NT2/D1 (cell line): ENCODE measurements around the gene FRY.

Experiments
- SUZ12 ChIP-seq: IDR thresholded peaks from 2 replicates; pipeline ENCODE4 v1.6.1; 2011; ENCODE audit not compliant: insufficient read length, insufficient read depth; ENCODE audit errors: extremely low read depth
- YY1 ChIP-seq: IDR thresholded peaks from 2 replicates; pipeline ENCODE4 v1.6.1; 2011; ENCODE audit not compliant: insufficient read length, insufficient read depth

DNA sequence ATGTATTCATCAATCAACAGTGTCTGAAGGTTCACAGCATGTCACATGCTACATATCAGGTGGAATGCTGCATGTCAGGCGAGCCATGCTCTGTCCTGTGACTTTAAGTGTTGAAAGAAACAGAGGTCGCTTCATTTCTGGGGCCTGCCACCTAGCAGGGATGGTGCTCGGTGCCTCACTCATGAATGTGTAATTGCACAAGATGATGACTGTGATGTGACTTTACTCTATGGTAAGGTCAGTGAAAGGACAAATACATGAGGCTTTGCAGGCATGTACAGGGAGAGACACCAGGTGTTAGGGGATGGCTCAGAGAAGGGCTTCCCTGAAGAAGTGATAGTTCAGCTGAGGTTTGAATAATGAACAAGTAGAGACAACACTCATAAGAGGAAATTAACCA, 66.7 kb downstream of the FRY start:
- TF ChIP-seq YY1 = no peak
- TF ChIP-seq SUZ12 = no peak
